Lower leg skin (tissue), 3 donors: ENCODE results near the gene PIGN.

Experiments used
- CTCF ChIP-seq, 3 donors: fragments of 450-650 bp; IDR thresholded peaks; one replicate each; pipeline ENCODE4 v1.5.1; 2016; ENCODE audit warnings: antibody characterized with exemption in 3 of 3, mild to moderate bottlenecking in 3 of 3, moderate library complexity in 2 of 3
- POLR2A ChIP-seq, 2 donors: fragments of 450-650 bp; IDR thresholded peaks; one replicate each; pipeline ENCODE4 v1.6.1; 2016 to 2017; ENCODE audit warnings: antibody characterized with exemption in 2 of 2, mild to moderate bottlenecking in 1 of 2, moderate library complexity in 1 of 2

DNA sequence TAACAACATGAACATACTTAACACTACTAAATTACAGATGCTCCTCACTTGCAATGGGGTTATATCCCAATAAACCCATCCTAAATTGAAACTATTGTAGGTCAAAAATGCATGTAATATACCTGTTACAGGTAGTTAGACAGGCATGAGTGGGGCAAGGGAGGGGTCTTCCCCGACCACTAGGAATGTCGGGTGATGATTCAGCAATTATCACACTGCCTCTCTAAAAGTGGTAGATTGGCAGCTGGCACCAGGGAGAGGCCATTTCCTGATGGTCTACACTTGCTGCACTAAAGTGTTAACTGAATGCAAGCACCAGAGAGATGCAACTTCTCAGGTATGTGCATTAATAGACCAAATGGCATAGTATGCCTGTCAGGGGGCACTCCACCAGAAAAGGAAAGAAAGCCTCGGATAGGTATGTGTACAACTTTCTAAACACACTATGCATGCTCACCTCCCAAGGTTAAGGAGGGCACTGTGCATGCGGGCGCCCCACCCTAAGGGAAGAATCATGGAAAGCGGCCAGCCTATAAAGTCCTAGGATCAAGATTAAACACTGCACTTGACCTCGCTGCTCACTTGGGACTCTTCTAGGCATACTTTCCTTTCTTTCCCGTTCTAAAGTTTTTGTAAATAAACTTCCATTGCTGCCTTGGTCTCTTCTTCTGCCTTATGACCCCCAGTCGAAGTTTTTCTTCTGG lies 35.6 kb downstream of the PIGN start:
- no peak for TF ChIP-seq CTCF (IDR thresholded peaks at IDR 0.05)
- no peak for TF ChIP-seq POLR2A (IDR thresholded peaks at IDR 0.05)
